ENCODE data around the gene EEFSEC. TPM values are rescaled to one million over a fixed set of nuclear protein-coding genes. Genes with fewer than 3 reads are reported as not detected.

EEFSEC gene
- total RNA-seq, 1 experiment from 2014 or later, result 13.8 TPM

GRCh38 chr3:128271536-128272332 is 118.5 kb downstream of the EEFSEC start:
- DNase-seq (ENCODE audit: low read depth), result no peak

GRCh38 chr3:128273109-128273840 is 120.0 kb downstream of the EEFSEC start:
- no peak for DNase-seq (ENCODE audit: low read depth)

GRCh38 chr3:128273841-128274573 is 120.7 kb downstream of the EEFSEC start:
- no peak for DNase-seq (ENCODE audit: low read depth)

- peak; percentile 100 for DNase-seq (ENCODE audit: low read depth)
Measured at GRCh38 chr3:128274837-128275236, 121.6 kb downstream of the EEFSEC start.

- DNase-seq (ENCODE audit: low read depth), result peak; percentile 55
Measured at GRCh38 chr3:128275316-128276145, 122.2 kb downstream of the EEFSEC start.

GRCh38 chr3:128276146-128276435 is 122.8 kb downstream of the EEFSEC start:
- no peak for DNase-seq (ENCODE audit: low read depth)

- DNase-seq (ENCODE audit: low read depth), result no peak
Measured at GRCh38 chr3:128276577-128277183, 123.4 kb downstream of the EEFSEC start.

- no peak for DNase-seq (ENCODE audit: low read depth)
Measured at GRCh38 chr3:128277378-128278069, 124.2 kb downstream of the EEFSEC start.

- peak; percentile 32 for DNase-seq (ENCODE audit: low read depth)
Measured at GRCh38 chr3:128278130-128278529, 124.8 kb downstream of the EEFSEC start.

GRCh38 chr3:128278761-128279600 is 125.7 kb downstream of the EEFSEC start:
- peak; percentile 96 for DNase-seq (ENCODE audit: low read depth)

- DNase-seq (ENCODE audit: low read depth), result no peak
Measured at GRCh38 chr3:128279601-128279880, 126.3 kb downstream of the EEFSEC start.

GRCh38 chr3:128280481-128281052 is 127.3 kb downstream of the EEFSEC start:
- DNase-seq (ENCODE audit: low read depth), result no peak

GRCh38 chr3:128281056-128281455 is 127.8 kb downstream of the EEFSEC start:
- no peak for DNase-seq (ENCODE audit: low read depth)

- DNase-seq (ENCODE audit: low read depth), result no peak
Measured at GRCh38 chr3:128281461-128282367, 128.4 kb downstream of the EEFSEC start.

GRCh38 chr3:128282380-128283196 is 129.3 kb downstream of the EEFSEC start:
- DNase-seq (ENCODE audit: low read depth), result peak; percentile 20

GRCh38 chr3:128283421-128283820 is 130.1 kb downstream of the EEFSEC start:
- no peak for DNase-seq (ENCODE audit: low read depth)
